HFF-Myc (cell line): ENCODE results near the gene FRS3.
"Not testable (repeated sequence)": the region's sequence is repeated elsewhere in the genome, so short reads cannot be mapped to it uniquely, and the experiment has no call there.

Source experiments
- DNase-seq: peaks from one replicate; pipeline ENCODE4 v3.0.0-alpha.2; 2011; ENCODE audit warnings: low read depth; ENCODE audit errors: extremely low read depth
- H3K4me3 ChIP-seq: replicated peaks from 2 replicates; pipeline ENCODE4 v1.5.1; 2011; ENCODE audit warnings: low read depth, mild to moderate bottlenecking, control low read depth, low read length
- CTCF ChIP-seq: IDR thresholded peaks from 2 replicates; pipeline ENCODE4 v1.5.1; 2012; ENCODE audit warnings: mild to moderate bottlenecking, low read depth, low read length, control low read depth; ENCODE audit errors: missing control alignments

Gene FRS3

GRCh38 chr6:41818271-41819054 lies 38.8 kb upstream of the FRS3 start:
- no peak for TF ChIP-seq CTCF
- H3K4me3 ChIP-seq = no peak overlapping the region
- DNase-seq = no peak

- TF ChIP-seq CTCF = no peak
- DNase-seq = no peak
- no peak overlapping the region for H3K4me3 ChIP-seq
Measured at GRCh38 chr6:41815587-41815986, 35.9 kb upstream of the FRS3 start.

- no peak for TF ChIP-seq CTCF
- no peak overlapping the region for H3K4me3 ChIP-seq
- no peak for DNase-seq
Measured at GRCh38 chr6:41814629-41815028, 34.9 kb upstream of the FRS3 start.

DNA sequence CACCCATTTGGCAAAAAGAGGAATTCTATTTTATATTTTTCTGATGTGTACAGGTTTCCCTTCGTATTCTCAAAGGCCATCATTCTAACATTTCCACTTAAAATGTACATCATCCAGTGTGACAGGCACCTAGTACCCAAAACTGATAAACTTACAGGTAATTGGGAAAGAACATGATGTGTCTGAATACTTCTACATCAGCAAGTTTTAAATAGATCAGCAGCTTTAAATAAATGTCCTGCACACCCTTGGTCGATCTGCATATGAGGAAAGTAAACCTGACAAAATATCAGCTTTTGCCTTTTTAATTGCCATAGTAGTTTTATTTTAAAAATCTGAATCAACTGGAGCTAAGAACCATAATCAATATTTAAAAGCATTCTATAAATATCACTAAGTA lies 34.3 kb upstream of the FRS3 start:
- TF ChIP-seq CTCF = no peak
- no peak for DNase-seq
- H3K4me3 ChIP-seq = no peak overlapping the region

GRCh38 chr6:41813469-41813868 lies 33.8 kb upstream of the FRS3 start:
- DNase-seq = no peak
- H3K4me3 ChIP-seq = no peak overlapping the region
- TF ChIP-seq CTCF = no peak

GRCh38 chr6:41811946-41812345 lies 32.2 kb upstream of the FRS3 start:
- not testable (repeated sequence) for H3K4me3 ChIP-seq, DNase-seq

DNA sequence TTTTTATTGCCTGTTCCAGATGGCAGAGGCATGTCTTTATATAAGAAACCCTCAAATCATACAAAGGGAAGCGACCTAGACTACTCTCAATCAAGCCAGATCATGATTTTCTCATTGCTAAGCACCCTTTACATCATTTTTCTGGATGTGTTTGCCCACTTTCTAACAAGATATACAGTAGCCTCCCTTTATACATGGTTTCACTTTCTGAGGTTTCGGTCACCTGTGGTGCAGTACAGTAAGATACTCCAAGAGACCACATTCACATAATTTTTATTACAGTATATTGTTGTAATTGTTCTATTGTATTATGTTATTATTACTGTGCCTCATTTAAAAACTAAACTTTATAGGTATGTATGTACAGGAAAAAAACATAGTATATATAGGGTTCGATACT lies 31.4 kb upstream of the FRS3 start:
- no peak for DNase-seq
- no peak overlapping the region for H3K4me3 ChIP-seq
- no peak for TF ChIP-seq CTCF
